MV-4-11 (cell line): ENCODE measurements around the gene NT5C2.
"Not testable (repeated sequence)": the region's sequence is repeated elsewhere in the genome, so short reads cannot be mapped to it uniquely, and the experiment has no call there.

Experiments
- DNase-seq: peaks from one replicate; lab custom pipeline; 2025; lab: John Stamatoyannopoulos, UW

NT5C2 gene

GRCh38 chr10:103157246-103157645, 35.8 kb downstream of the NT5C2 start:
- no peak for DNase-seq

- DNase-seq: no peak
Observed at GRCh38 chr10:103155471-103156085, 37.5 kb downstream of the NT5C2 start.

DNA sequence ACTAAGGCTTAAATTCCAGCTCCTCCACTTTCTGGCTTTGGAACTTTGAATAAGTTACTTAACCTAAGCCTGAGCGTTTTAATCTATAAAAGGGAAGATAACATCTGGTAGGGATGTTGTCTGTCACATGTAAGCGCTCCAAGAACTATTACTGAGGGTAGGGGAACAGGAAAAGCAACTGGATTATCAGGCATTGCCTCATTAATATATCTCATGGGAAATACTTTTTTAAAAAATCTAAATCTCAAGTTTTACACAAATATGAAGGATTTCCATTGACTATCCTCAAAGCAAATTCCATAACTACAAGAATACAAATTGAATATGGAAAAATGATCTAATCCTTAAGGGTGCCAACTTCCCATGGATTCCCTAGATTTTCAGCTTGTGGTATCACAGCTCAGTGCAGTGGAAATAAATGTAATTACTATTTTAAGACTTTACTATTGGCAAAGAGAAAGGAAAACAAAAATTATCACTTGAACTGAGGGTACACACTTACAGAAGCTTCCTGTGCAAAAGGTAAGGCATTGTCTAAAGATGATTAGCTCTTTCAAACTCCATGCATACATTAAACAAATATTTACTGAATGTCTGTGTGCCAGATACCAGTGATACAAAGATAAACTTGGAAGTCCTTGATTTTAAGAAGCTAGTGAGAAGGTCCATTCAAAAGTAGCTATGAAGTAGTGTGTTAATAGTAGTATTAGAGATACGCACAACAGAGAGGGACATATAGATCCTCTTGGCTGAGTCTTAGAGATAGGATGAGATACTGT, 38.4 kb downstream of the NT5C2 start:
- no peak for DNase-seq

GRCh38 chr10:103153302-103154197, 39.5 kb downstream of the NT5C2 start:
- no peak for DNase-seq

GRCh38 chr10:103149991-103150622, 43.0 kb downstream of the NT5C2 start:
- DNase-seq: no peak

- DNase-seq: peak; percentile 64
Observed at GRCh38 chr10:103147645-103148044, 45.4 kb downstream of the NT5C2 start.

DNA sequence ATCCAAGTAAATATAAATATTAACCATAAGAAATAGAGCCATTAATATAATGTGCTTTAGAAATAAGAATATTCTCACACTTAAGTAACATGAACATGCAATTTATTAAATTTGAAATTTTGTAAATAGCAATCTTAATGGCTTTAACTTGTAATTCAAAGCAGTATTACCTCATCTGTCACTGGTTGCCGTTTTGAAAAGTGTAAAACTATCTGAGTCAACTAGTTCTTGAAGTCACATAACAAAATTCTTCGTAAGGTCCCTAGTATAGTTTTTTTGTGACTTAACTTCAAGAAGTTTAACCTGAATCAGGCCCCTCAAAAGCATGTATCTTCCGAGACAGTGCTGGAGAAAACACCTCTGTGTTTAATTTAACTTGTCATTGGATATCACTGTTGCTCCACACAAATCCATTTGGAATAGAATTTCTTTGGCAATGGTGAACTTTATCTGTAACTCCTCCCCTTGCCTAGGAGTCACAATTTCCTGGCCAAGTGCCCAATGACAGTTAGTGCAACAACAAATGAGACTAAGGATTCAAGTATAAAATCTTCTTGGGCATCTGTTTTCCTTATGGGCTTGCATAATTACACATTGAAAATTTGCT, 47.1 kb downstream of the NT5C2 start:
- peak; percentile 13 for DNase-seq

GRCh38 chr10:103145046-103145445, 48.0 kb downstream of the NT5C2 start:
- DNase-seq: no peak

DNA sequence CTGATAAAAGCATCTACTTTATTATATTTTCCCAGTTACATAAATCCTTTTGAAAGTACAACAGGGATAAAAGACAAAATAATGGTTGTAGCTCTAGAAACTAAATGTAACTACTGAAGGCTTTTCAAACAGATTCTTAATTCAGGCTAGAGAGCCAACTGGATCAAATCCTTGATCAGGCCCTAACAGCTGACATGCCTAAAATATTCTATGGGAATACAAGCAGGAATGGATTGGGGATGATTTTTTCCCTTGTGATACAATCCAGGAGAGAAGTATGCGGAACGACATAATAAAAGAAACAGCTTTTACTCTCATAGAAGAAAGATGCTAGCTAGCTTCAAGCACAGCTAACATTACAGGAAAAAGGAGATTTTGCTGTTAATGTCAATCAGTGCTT, 49.0 kb downstream of the NT5C2 start:
- no peak for DNase-seq

GRCh38 chr10:103143641-103144040, 49.4 kb downstream of the NT5C2 start:
- DNase-seq: not testable (repeated sequence)

DNA sequence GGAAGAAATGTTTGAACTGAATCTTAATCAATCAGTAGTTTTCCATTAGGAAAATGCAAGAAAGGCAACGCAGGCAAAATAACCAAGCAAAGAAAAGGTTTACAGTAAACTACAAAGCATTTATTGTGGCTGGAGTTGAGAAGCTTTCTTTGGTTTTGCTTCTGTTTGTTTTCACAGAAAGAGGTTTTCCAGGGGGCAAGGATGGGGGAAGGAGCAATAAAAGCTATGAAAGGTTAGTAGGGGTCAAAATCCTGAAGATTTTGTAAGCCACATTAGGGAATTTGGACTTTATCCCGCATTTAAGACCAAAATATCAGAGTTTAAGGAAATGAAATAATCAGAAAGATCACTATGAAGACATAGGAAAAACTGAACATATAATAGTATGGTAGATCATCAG, 51.1 kb downstream of the NT5C2 start:
- DNase-seq: no peak

- no peak for DNase-seq
Observed at GRCh38 chr10:103140469-103140868, 52.6 kb downstream of the NT5C2 start.

DNA sequence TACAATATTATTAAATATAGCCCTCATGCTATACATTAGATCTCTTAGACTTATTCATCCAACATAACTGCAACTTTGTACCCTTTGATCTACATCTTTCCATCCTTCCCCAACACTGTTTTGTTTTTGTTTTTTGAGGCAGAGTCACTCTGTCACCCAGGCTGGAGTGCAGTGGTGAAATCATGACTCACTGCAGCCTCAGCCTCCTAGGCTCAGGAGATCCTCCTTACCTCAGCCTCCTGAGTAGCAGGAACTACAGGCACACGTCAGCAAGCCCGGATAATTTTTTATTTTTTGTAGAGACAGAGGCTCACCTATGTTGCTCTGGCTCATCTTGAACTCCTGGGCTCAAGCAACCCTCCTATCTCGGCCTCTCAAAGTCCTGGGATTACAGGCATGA, 53.3 kb downstream of the NT5C2 start:
- DNase-seq: no peak

GRCh38 chr10:103135168-103135567, 57.9 kb downstream of the NT5C2 start:
- DNase-seq: not testable (repeated sequence)

GRCh38 chr10:103130910-103131309, 62.2 kb downstream of the NT5C2 start:
- DNase-seq: no peak

GRCh38 chr10:103130180-103130579, 62.9 kb downstream of the NT5C2 start:
- DNase-seq: not testable (repeated sequence)

DNA sequence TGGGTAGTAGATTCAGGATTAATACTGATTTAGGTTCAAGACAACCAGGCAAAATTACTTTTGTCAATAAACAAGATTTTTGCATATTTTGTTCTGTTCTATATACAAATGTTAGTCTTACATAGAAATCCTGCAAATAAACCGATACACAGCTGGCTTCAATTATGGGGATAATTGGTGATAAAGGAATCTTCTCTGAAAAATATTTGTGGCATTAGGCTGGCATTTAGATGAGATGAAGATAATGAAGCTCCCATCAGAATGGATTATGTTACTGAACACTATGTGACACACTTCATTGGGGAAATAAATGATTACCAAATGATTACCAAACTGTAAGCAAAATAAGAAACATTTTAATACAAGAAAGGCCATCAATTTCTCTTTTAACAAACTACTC, 65.8 kb downstream of the NT5C2 start:
- no peak for DNase-seq

GRCh38 chr10:103125323-103126267, 67.5 kb downstream of the NT5C2 start:
- DNase-seq: no peak

GRCh38 chr10:103124420-103125096, 68.5 kb downstream of the NT5C2 start:
- DNase-seq: no peak
